H9 (cell line): ENCODE measurements around the gene MAP2K3. TPM values are rescaled to one million over a fixed set of nuclear protein-coding genes. Genes with fewer than 3 reads are reported as not detected.

Experiments
- DNase-seq: peaks from one replicate; pipeline ENCODE4 v3.0.0-alpha.2; 2017
- H2AFZ ChIP-seq: one replicate; pipeline ENCODE4 v1.6.1; 2013; ENCODE audit warnings: mild to moderate bottlenecking, low read length, control low read depth, moderate library complexity
- H2AK5ac ChIP-seq: 2 replicates; pipeline ENCODE4 v1.6.1; 2013; ENCODE audit warnings: low read length, control low read depth, mixed read lengths; ENCODE audit not compliant: insufficient read length
- H2BK120ac ChIP-seq: one replicate; pipeline ENCODE4 v1.6.1; 2013; ENCODE audit warnings: low read depth, mild to moderate bottlenecking, low read length, control low read depth, inconsistent platforms; ENCODE audit not compliant: poor library complexity, severe bottlenecking
- H2BK12ac ChIP-seq: 2 replicates; pipeline ENCODE4 v1.6.1; 2013; ENCODE audit warnings: low read length, control low read depth, mixed read lengths, low read depth; ENCODE audit not compliant: insufficient read length
- H2BK15ac ChIP-seq: 2 replicates; pipeline ENCODE4 v1.6.1; 2013; ENCODE audit warnings: low read depth, low read length, control low read depth
- H2BK20ac ChIP-seq: one replicate; pipeline ENCODE4 v1.6.1; 2013; ENCODE audit warnings: low read depth, mild to moderate bottlenecking, low read length, control low read depth, inconsistent platforms; ENCODE audit not compliant: poor library complexity, severe bottlenecking
- H2BK5ac ChIP-seq: 2 replicates; pipeline ENCODE4 v1.6.1; 2013; ENCODE audit warnings: low read length, control low read depth, mixed read lengths; ENCODE audit not compliant: insufficient read length
- H3K14ac ChIP-seq: 2 replicates; pipeline ENCODE4 v1.6.1; 2013; ENCODE audit warnings: low read length, control low read depth; ENCODE audit not compliant: insufficient read depth
- H3K18ac ChIP-seq: 2 replicates; pipeline ENCODE4 v1.6.1; 2013; ENCODE audit warnings: low read depth, mild to moderate bottlenecking, mixed read lengths, low read length, control low read depth; ENCODE audit not compliant: insufficient read length
- H3K23ac ChIP-seq: 2 replicates; pipeline ENCODE4 v1.6.1; 2013; ENCODE audit warnings: low read length, control low read depth, mixed read lengths, low read depth; ENCODE audit not compliant: insufficient read length
- H3K23me2 ChIP-seq: 2 replicates; pipeline ENCODE4 v1.6.1; 2013; ENCODE audit warnings: low read depth, mild to moderate bottlenecking, mixed read lengths, low read length, control low read depth; ENCODE audit not compliant: insufficient read length, poor library complexity, severe bottlenecking
- H3K27ac ChIP-seq: 2 replicates; pipeline ENCODE4 v1.5.1; 2013; ENCODE audit warnings: low read length, control low read depth, mixed read lengths, low read depth; ENCODE audit not compliant: insufficient read length
- H3K27me3 ChIP-seq: 2 replicates; pipeline ENCODE4 v1.6.1; 2013; ENCODE audit warnings: low read length, control low read depth, inconsistent platforms; ENCODE audit not compliant: insufficient read depth
- H3K4ac ChIP-seq: 2 replicates; pipeline ENCODE4 v1.6.1; 2013; ENCODE audit warnings: low read depth, mild to moderate bottlenecking, control low read depth, inconsistent platforms, low read length, moderate library complexity
- H3K4me1 ChIP-seq: 2 replicates; pipeline ENCODE4 v1.6.1; 2013; ENCODE audit warnings: low read length, control low read depth, inconsistent platforms; ENCODE audit not compliant: insufficient read depth
- H3K4me2 ChIP-seq: 2 replicates; pipeline ENCODE4 v1.6.1; 2013; ENCODE audit warnings: low read length, control low read depth, mixed read lengths; ENCODE audit not compliant: insufficient read length, insufficient read depth
- H3K56ac ChIP-seq: 2 replicates; pipeline ENCODE4 v1.6.1; 2013; ENCODE audit warnings: low read depth, mild to moderate bottlenecking, mixed read lengths, low read length, control low read depth; ENCODE audit not compliant: insufficient read length
- H3K79me1 ChIP-seq: 2 replicates; pipeline ENCODE4 v1.6.1; 2013; ENCODE audit warnings: low read depth, mild to moderate bottlenecking, moderate library complexity, low read length, control low read depth, inconsistent platforms; ENCODE audit not compliant: insufficient read depth, poor library complexity, severe bottlenecking
- H3K79me2 ChIP-seq: 2 replicates; pipeline ENCODE4 v1.6.1; 2013; ENCODE audit warnings: low read length, control low read depth, inconsistent platforms; ENCODE audit not compliant: insufficient read depth
- H3K9ac ChIP-seq: 2 replicates; pipeline ENCODE4 v1.6.1; 2013; ENCODE audit warnings: low read length, control low read depth, mixed read lengths; ENCODE audit not compliant: insufficient read length; ENCODE audit errors: extremely low read depth
- H3K9me3 ChIP-seq: one replicate; pipeline ENCODE4 v1.6.1; 2013; ENCODE audit warnings: low read depth, low read length, inconsistent platforms; ENCODE audit not compliant: control insufficient read depth
- H3T11ph ChIP-seq: one replicate; pipeline ENCODE4 v1.6.1; 2013; ENCODE audit warnings: mild to moderate bottlenecking, low read length, control low read depth, inconsistent platforms
- H4K20me1 ChIP-seq: one replicate; pipeline ENCODE4 v1.6.1; 2013; ENCODE audit not compliant: control insufficient read depth, insufficient read length, insufficient read depth
- H4K5ac ChIP-seq: 2 replicates; pipeline ENCODE4 v1.6.1; 2013; ENCODE audit warnings: low read depth, mild to moderate bottlenecking, mixed read lengths, low read length, control low read depth; ENCODE audit not compliant: insufficient read length
- H4K8ac ChIP-seq: replicated peaks from 2 replicates; pipeline ENCODE4 v1.6.1; 2013; ENCODE audit warnings: low read length, control low read depth, mixed read lengths, low read depth; ENCODE audit not compliant: insufficient read length
- H4K91ac ChIP-seq: 2 replicates; pipeline ENCODE4 v1.6.1; 2013; ENCODE audit warnings: low read depth, mild to moderate bottlenecking, moderate library complexity, mixed read lengths, low read length, control low read depth; ENCODE audit not compliant: insufficient read length
- H3K27ac Mint-ChIP-seq, 3 experiments: 2 replicates in 2 of 3; 3 replicates in 1 of 3; pipeline ENCODE4 v1.8.0; 2020 to 2021; ENCODE audit warnings: mixed read lengths in 3 of 3, mild to moderate bottlenecking in 1 of 3, moderate library complexity in 1 of 3
- H3K27me3 Mint-ChIP-seq: 2 replicates; pipeline ENCODE4 v1.8.0; 2021; ENCODE audit warnings: low read depth, mild to moderate bottlenecking, moderate library complexity, mixed read lengths
- H3K36me3 Mint-ChIP-seq, 3 experiments: 2 replicates in 2 of 3; 3 replicates in 1 of 3; pipeline ENCODE4 v1.8.0; 2020 to 2021; ENCODE audit warnings: low read depth in 3 of 3, mixed read lengths in 3 of 3; ENCODE audit not compliant: insufficient read depth in 1 of 3
- H3K4me1 Mint-ChIP-seq, 2 experiments: 2 replicates each; pipeline ENCODE4 v1.8.0; 2020; ENCODE audit warnings: mixed read lengths in 2 of 2
- H3K4me3 Mint-ChIP-seq, 2 experiments: 2 replicates in 1 of 2; 3 replicates in 1 of 2; pipeline ENCODE4 v1.8.0; 2020 to 2021; ENCODE audit warnings: mild to moderate bottlenecking in 2 of 2, mixed read lengths in 2 of 2, moderate library complexity in 1 of 2
- H3K9me3 Mint-ChIP-seq, 2 experiments: 2 replicates in 1 of 2; 3 replicates in 1 of 2; pipeline ENCODE4 v1.8.0; 2020; ENCODE audit warnings: mild to moderate bottlenecking in 2 of 2, mixed read lengths in 2 of 2, moderate library complexity in 1 of 2
- CTCF ChIP-seq: fragments of 200-600 bp; sonication (generic); conservative IDR thresholded peaks from 3 replicates; pipeline ENCODE4 v1.8.0; 2021; ENCODE audit warnings: antibody characterized with exemption, mild to moderate bottlenecking
- WGBS: extraction: QIAGEN DNeasy Blood & Tissue Kit; methylation state at CpG from one replicate; pipeline ENCODE4 v1.1.7; 2013; ENCODE audit warnings: missing lambda C conversion rate, low lambda C conversion rate, mixed read lengths; ENCODE audit not compliant: insufficient read length; ENCODE audit errors: extremely low coverage; 5-methylcytosine and 5-hydroxymethylcytosine counted together
- total RNA-seq: library from RNA; stranded (reverse); gene quantifications from 2 replicates; pipeline ENCODE4 v1.2.1, GENCODE V29; 2021

MAP2K3 gene
- total RNA-seq, 1 experiment from 2014 or later, result 26.1 TPM

DNA sequence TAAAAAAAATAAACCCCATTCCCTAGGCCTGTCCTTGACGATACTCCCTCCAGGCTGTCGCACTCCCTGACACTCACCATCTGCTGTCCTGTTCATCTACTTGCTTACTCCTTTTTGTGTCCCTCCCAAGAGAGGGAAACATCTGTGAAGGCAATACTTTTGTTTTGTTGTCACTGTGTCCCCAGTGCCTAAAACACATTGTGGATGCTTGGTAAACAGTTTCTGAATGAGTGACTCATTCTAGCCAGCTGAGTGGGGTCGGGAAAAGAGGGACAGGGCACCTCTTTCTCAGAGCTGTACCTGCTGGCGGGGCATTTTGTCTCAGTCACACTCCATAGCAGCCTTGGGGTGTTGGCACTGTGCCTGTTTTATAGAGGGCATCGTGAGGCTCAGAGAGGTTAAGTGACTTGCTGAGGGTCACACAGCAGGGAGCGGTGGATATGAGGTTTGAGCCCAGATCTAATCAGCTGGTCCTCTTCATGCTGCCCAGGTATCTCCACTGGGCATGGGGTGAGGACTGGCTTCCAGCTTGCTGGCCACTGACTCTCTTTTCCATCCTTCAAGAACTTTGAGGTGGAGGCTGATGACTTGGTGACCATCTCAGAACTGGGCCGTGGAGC is 15.6 kb downstream of the MAP2K3 start:
- peaks cover 24 to 53% (median 28%) of the 10 kb centered on the region in 3 experiments for H3K36me3 Mint-ChIP-seq
- no peak overlapping the region for H3K9ac ChIP-seq

More for the DNA sequence above, 15.6 kb downstream of the MAP2K3 start:
- Histone ChIP-seq H3K9me3 (peaks cover 29% of the 10 kb centered on the region), H3K56ac (no peak overlapping the region), H2BK20ac (no peak overlapping the region), H3K79me2 (no peaks in the 10 kb centered on the region), H2AK5ac (no peak overlapping the region), H4K91ac (no peak overlapping the region), H3K4ac (no peak overlapping the region), H2BK12ac (no peak overlapping the region), H3K79me1 (no peaks in the 10 kb centered on the region), H2BK15ac (no peak overlapping the region), H3K4me2 (no peak overlapping the region), H3K27ac (no peak overlapping the region), H4K20me1 (peaks cover 2% of the 10 kb centered on the region), H4K5ac (no peak overlapping the region), H3K4me1 (no peaks in the 10 kb centered on the region), H3K18ac (no peak overlapping the region), H2BK120ac (no peak overlapping the region), H3K23me2 (no peaks in the 10 kb centered on the region), H3K14ac (no peak overlapping the region), H3K27me3 (no peaks in the 10 kb centered on the region), H3K23ac (no peak overlapping the region), H3T11ph (no peak overlapping the region), H4K8ac (no peak overlapping the region), H2BK5ac (no peak overlapping the region), H2AFZ (no peak overlapping the region)
- TF ChIP-seq CTCF, result no peak
- no peak for DNase-seq
- no CpG with 5 or more reads among the region's 7 CpGs for WGBS
- Mint-ChIP-seq H3K4me1 (no peaks in the 10 kb centered on the region; a peak in 1 of 4 replicates), H3K27ac (no peak overlapping the region), H3K4me3 (no peak overlapping the region), H3K27me3 (0 out of 2 replicates have a peak, but pooled peaks cover 4% of the 10 kb centered on the region), H3K9me3 (peaks cover 71 to 87% of the 10 kb centered on the region in 2 experiments)
